Right kidney (tissue), 1 donor: Measurements from ENCODE around the gene CDH23.

Experiments used
- DNase-seq: peaks from one replicate; pipeline ENCODE4 v3.0.0-alpha.2; 2016

The CDH23 gene

GRCh38 chr10:71780156-71780555 lies 383.4 kb downstream of the CDH23 start:
- DNase-seq = no peak

- DNase-seq = no peak
Observed at GRCh38 chr10:71780719-71781118, 384.0 kb downstream of the CDH23 start.

- DNase-seq = no peak
Observed at GRCh38 chr10:71782221-71782916, 385.6 kb downstream of the CDH23 start.

GRCh38 chr10:71782917-71783490 lies 386.3 kb downstream of the CDH23 start:
- no peak for DNase-seq

GRCh38 chr10:71783917-71784678 lies 387.4 kb downstream of the CDH23 start:
- no peak for DNase-seq

GRCh38 chr10:71784679-71785272 lies 388.1 kb downstream of the CDH23 start:
- no peak for DNase-seq

- DNase-seq = no peak
Observed at GRCh38 chr10:71788954-71789353, 392.2 kb downstream of the CDH23 start.

GRCh38 chr10:71789871-71790270 lies 393.2 kb downstream of the CDH23 start:
- DNase-seq = no peak

- no peak for DNase-seq
Observed at GRCh38 chr10:71790749-71791440, 394.2 kb downstream of the CDH23 start.

- DNase-seq = no peak
Observed at GRCh38 chr10:71795248-71795647, 398.5 kb downstream of the CDH23 start.

GRCh38 chr10:71796749-71797405 lies 400.2 kb downstream of the CDH23 start:
- DNase-seq = no peak

- no peak for DNase-seq
Observed at GRCh38 chr10:71797533-71798307, 401.0 kb downstream of the CDH23 start.

- DNase-seq = no peak
Observed at GRCh38 chr10:71798308-71798624, 401.5 kb downstream of the CDH23 start.

- no peak for DNase-seq
Observed at GRCh38 chr10:71799112-71799511, 402.4 kb downstream of the CDH23 start.

GRCh38 chr10:71799608-71800453 lies 403.1 kb downstream of the CDH23 start:
- no peak for DNase-seq

- no peak for DNase-seq
Observed at GRCh38 chr10:71801361-71801760, 404.6 kb downstream of the CDH23 start.

GRCh38 chr10:71802235-71802634 lies 405.5 kb downstream of the CDH23 start:
- DNase-seq = no peak

GRCh38 chr10:71802715-71803488 lies 406.2 kb downstream of the CDH23 start:
- DNase-seq = no peak

- no peak for DNase-seq
Observed at GRCh38 chr10:71804077-71804476, 407.4 kb downstream of the CDH23 start.
